Ammon's horn (tissue), 1 donor: ENCODE results near the gene SIGLEC8.
"Not testable (repeated sequence)": the region's sequence is repeated elsewhere in the genome, so short reads cannot be mapped to it uniquely, and the experiment has no call there.

ENCODE experiments used
- DNase-seq: peaks from one replicate; pipeline ENCODE4 v3.0.0-alpha.2; 2016; ENCODE audit warnings: low spot score

SIGLEC8 gene

GRCh38 chr19:51458051-51458645 is at the start of gene SIGLEC8:
Gene SIGLEC8, minus strand, starts transcription at chr19:51458454. Its CDS starts 67 bp downstream, at chr19:51458387.
- DNase-seq = peak; percentile 44

DNA sequence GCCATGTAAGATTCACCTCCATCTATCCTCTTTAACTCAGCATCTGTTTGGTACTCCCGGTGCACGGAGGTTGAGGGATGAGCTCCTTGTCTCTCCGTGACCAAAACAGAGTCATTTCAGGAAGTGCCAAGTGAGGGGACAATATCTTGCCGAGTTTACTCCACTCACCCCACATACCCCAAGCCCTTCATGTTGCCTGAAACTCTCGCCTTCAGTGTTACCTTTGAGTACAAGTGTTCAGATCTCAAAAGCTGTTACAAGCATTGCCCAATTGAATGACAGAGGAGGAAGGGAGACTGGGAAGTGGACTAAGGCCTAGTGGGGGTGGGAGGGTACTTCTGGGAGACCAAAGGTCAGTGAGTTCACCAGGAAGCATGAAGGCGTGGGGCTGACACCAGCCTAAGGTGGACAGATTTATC is 49.4 kb upstream of the SIGLEC8 start:
- no peak for DNase-seq

DNA sequence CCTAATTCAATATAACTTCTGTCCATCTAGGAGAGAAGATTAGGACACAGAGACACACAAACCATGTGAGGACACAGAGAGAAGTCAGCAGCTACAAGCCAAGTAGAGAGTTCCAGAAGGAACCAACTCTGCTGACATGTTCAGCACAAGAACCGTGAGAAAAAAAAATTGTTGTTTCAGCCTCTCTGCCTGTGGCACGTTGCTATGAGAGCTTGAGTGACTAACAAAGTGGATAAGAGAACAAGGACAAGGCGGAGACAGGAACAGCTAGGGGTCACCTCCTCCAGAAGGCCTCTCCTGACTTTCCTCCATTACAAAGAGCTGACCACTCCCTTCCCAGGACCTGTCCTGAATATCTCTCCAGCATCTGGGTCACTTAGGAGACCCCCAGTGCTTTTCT is 48.9 kb upstream of the SIGLEC8 start:
- DNase-seq = no peak

DNA sequence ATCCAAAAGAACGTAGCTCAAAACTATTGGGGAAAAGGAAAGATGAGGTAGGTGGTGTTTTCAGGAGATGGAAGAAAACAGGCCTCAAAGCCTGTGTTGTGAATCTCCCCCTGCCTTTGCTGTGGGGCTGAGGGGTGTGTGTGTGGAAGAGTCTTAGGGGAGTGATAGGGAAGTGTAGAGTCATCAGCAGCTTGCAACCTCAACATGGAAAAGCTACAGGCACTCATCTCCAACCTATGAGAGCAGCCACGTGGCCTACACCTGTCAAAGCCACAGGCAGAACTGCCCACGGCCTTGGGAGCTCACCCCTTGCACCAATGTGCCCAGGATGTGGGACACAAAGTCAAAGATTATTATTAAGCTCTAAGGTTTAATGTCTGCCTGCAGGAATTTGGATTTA is 47.6 kb upstream of the SIGLEC8 start:
- DNase-seq = no peak

- no peak for DNase-seq
These were observed 45.6 kb upstream of the SIGLEC8 start for GRCh38 chr19:51503896-51504295.

DNA sequence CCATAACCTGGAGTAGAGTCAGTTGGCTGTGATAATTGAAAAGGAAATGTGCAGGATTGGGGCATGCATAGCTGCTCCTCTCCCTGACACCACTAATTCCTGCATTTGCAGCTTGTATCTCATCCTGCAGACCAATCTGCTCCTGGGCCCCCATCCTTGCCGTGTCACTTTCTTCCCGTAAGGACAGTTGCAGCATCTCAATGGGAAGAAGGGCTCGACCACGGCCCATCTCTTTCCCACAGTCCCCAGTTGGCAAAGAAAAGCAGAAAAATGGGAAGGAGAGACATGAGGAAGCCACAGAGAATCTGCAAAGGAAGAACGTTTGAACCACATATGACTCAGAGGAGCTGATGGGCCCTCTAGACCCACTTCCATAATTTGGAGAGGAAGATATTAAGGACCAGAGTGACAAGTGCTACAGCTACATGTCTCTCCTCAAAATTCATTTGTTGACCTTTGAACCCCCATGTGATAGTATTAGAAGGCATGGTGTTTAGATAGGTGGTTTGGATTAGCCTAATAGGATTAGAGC is 45.1 kb upstream of the SIGLEC8 start:
- peak; percentile 7 for DNase-seq

GRCh38 chr19:51501594-51502263 is 43.5 kb upstream of the SIGLEC8 start, which contains the start of gene SIGLEC12:
Gene SIGLEC12, minus strand, starts transcription at chr19:51501800. Its CDS starts 67 bp downstream, at chr19:51501733.
- DNase-seq = peak; percentile 67

- not testable (repeated sequence) for DNase-seq
These were observed 42.7 kb upstream of the SIGLEC8 start for GRCh38 chr19:51500931-51501330.

- no peak for DNase-seq
These were observed 39.4 kb upstream of the SIGLEC8 start for GRCh38 chr19:51497666-51498065.

GRCh38 chr19:51493776-51494175 is 35.5 kb upstream of the SIGLEC8 start:
- peak; percentile 44 for DNase-seq

GRCh38 chr19:51491586-51491985 is 33.3 kb upstream of the SIGLEC8 start:
- DNase-seq = no peak

- DNase-seq = no peak
These were observed 32.4 kb upstream of the SIGLEC8 start for GRCh38 chr19:51490676-51491075.

DNA sequence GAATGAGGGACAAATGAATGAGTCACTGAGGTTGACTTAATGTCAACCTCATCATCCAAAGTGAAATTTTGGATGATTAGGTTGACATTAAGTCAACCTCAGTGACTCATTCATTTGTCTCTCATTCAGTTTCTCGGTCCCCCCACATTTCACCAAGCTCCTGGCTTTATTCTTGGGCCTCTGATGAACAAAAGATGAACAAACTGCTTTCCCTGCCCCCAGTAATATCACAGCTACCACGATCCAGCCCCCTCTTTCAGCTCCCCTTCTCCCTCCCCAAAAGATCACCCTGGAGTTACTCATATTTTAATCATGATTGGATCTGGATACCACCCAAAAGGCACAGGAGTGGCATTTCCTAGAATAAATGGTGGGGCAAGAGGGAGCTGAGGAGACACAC is 30.9 kb upstream of the SIGLEC8 start:
- no peak for DNase-seq

GRCh38 chr19:51488491-51488890 is 30.2 kb upstream of the SIGLEC8 start:
- no peak for DNase-seq

- DNase-seq = no peak
These were observed 27.9 kb upstream of the SIGLEC8 start for GRCh38 chr19:51485960-51486660.

DNA sequence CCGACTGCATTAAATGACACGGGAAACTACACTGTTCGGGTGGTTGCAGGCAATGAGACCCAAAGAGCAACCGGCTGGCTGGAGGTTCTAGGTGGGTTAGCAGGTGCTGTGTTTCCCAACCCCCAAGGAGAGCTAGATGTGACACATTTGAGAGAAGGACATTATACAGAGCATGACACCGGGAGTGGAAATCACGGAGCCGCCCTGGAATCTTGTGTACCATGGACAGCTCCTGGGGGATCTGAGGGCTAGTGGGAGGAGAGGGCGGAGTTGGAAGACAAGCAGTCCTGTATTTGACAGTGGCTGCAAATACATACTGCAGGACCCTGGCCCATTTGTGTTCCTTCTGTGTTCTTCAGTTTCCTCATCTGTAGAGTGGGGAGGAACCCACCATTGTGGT is 22.3 kb upstream of the SIGLEC8 start:
- DNase-seq = no peak

DNA sequence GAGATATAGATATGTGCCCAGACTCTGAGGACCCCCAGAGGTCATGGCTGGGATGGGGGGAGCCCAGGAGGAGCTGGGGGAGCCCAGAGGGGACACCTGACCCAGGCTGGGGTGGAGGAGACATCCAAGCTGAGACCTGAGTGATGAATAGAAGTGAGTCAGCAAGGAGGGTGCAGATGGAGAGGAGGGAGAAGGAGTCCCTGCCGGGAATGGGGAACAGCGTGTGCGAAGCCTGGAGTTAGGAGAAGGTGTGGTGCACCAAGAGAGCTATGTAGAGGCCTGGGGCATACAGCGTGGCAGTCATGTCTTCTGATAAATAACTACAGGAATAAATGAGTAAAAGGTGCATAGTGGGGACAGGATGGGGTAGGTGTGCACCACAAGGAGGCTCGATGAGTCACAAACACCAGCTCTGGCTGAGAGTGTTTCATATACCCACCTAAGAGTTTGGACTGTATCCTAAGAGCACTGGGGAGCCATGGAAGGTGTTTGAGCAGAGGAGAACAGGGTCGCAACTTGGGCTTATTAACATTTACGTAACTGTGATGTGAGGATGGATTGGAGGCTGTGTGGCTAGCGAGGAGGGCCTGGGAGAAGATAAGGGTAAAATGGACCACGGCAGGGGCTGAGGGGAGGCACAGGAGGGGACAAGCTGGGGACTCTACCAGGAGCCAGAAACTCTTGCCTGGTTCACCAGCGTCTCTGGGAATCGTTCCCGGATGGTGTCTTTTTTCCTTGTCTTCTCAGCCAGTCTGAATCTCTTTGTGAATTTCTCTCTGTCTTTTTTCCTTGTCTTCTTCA is 21.5 kb upstream of the SIGLEC8 start:
- no peak for DNase-seq

DNA sequence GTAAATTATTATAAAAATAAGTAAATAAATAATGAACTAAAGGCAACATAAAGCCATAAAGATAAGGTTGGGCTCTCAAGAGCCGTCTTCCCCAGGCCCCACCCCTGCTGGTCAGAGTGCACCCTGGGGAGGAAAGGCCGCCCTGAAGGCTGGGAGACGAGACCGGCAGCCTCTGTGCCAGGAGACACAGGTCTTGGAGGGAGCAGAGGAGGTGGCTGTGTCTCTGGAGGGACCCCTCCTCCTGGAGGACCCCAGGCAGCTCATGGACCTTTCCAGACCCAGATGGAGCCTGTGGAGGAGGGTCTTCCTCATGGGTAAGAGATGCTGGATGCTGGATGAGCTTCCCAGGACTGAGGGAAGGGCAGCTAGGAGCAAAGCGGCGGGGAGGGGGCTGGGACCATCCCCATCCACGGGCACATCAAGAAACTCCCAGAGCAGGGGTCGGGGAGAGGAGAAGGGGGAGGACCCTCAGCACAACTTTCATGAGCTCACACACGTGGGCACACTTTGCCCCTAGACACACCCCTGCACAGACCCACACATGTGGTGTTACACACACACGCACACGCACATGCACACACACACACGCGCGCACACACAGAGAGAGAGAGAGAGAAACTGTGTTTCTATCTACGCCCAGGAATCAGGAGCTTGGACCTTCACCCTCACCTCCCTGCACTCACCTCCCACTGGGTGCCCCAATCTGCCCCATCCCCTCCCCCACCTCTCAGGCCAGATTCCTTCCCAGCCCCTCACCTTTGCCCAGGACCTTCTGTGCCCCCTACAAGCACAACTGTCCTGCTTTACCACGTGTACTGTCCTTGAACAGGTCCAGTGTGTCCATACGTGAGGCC is 20.4 kb upstream of the SIGLEC8 start, which contains the start of gene CEACAM18:
Gene CEACAM18 (plus strand): TSS at position 159 of the 854 bp plus-strand sequence.
- DNase-seq = no peak

DNA sequence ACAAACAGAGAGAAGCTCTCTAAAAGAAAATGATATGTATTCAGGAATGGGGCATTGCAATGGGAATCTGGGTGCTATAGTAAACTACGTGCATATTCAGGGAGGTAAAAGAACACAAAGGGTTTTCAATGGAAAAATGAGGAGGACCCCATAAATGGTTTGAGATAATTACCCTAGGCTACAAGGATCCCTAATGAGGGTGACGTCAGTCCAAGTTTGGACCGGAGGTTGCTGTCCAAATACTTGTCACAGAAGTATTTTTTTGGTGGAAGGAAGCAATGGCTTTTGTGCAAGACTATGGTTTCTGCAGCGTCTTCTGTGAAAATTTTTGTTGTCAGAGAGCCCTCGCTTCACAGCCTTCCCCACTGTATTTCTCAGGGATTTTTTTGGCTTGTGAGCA is 19.1 kb upstream of the SIGLEC8 start:
- no peak for DNase-seq

DNA sequence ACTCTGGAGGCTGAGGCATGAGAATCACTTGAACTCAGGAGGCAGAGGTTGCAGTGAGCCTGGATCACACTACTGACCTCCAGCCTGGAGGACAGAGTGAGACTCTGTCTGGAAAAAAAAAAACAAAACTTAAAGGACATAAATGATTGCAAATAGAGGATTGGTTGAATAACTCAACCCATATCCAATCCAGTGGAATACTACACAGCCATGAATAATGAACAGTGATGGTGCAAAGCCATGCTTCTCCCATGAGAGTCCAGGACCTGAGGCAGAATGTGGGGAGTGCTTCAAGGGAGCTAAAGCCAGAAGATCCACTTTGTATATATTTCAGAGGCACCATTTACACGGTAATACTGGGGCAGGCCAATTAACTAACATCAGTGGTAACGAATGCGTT is 17.9 kb upstream of the SIGLEC8 start:
- no peak for DNase-seq
